ENCODE results near the gene GAP43.
A peak's percentile ranks its signal among the peaks of the same experiment; 100 is the strongest.

Gene GAP43

DNA sequence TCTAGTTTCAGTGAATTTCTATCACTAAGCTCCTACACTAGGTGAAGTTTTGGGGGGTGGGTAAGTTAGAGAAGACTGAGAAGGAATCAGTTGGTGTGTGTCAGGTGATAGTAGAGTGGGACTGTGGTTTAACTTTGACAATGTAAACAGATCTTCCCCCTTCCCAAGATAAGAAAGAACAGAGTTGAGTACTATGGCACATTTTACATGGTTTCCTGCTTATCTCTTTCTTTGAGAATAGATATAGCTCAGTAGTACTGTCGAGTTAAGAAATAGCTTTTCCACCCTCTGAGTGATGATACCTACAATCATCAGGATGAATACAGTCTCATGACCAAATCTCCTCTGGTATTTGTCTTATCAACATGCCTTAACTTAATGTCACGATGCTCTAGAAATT lies 42.8 kb downstream of the GAP43 start:
- Mint-ChIP-seq H3K36me3 (ENCODE audit: low read depth) (no peaks in the 10 kb centered on the region), H3K4me3 (no peak overlapping the region), H3K4me1 (ENCODE audit: low read depth) (peaks cover 48% of the 10 kb centered on the region)

DNA sequence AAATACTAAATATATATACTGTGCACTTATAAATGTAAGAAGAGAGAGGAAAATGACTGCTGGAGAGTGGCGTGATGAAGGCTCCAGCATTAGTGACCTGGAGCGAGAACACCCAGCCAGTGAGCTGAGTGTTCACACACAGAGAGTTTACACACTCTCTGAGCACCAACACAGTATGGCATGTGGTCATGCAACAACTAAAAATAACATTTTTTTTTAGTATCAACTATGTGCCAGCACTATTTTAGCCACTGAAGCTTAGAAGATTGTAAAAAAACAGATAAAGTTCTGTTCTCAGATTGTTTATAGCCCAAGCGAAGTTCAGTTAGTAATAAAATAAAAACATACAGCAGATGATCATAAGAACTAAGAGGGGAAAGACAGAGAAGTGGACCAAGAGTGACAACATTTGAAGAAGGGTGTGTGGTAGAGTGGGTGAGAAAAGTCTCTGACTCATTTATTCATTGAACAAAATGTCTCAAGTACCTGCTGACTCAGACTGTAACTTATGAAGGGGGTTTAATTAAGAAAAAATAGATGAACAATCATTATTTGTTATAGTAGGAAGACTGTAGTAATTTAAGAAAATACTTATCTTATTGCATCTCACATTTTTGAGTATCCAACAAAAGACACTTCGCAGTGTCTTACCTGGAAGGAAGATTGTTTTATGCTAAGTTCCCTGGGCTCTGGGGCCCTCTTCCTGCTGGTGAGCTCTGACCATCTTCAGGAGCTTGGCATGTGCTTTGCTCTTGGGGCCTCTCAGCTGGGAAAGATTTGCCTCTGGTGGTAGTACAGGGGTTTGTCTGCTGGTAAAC lies 43.8 kb downstream of the GAP43 start:
- Mint-ChIP-seq H3K27ac (peak overlapping the region; percentile 64), H3K27me3 (peaks cover 12% of the 10 kb centered on the region), H3K9me3 (no peaks in the 10 kb centered on the region), H3K4me1 (ENCODE audit: low read depth) (peaks cover 42% of the 10 kb centered on the region), H3K4me3 (no peak overlapping the region), H3K36me3 (ENCODE audit: low read depth) (no peaks in the 10 kb centered on the region)

More for the DNA sequence above, 42.8 kb downstream of the GAP43 start:
- H3K27ac Mint-ChIP-seq, result peak overlapping the region; percentile 41
- H3K9me3 Mint-ChIP-seq, result no peaks in the 10 kb centered on the region
- peaks cover 7% of the 10 kb centered on the region for H3K27me3 Mint-ChIP-seq

DNA sequence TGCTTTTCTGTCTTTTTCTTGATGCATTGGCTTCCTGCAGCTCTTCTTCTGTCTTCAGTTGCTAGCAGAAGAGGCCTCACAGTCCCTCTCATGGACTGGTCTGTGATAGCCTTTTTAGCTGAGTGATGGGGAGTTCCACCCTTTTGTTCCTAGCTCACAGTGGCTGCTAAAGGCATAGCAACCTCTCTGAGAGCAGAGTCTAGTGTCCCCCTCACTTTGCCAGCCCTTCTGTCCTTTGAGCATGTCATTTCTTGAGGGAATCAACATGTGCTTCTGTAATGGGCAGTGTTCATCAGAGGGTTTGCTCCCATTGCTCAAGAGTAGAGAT lies 44.4 kb downstream of the GAP43 start:
- Mint-ChIP-seq H3K27ac (peak overlapping the region; percentile 32), H3K9me3 (no peaks in the 10 kb centered on the region), H3K4me3 (no peak overlapping the region), H3K4me1 (ENCODE audit: low read depth) (peaks cover 37% of the 10 kb centered on the region), H3K36me3 (ENCODE audit: low read depth) (no peaks in the 10 kb centered on the region), H3K27me3 (peaks cover 17% of the 10 kb centered on the region)

DNA sequence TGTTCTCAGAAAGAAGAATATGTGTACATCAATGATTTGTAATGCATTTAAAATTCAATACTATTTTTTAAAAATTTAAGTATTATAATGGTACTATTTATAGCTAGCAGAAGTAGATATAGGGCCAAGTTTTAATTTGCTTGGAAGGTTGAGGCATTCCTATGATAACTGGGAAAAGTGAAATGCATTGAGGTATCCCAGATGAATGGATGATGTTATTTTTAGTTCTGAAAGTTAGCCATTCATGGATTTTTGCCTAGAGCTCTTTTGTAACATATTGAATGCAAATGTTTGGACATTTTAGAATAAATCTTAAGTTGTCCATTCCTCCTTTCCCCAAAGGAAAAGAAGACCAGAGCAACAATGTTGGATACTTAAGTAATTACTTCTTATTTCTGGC lies 47.6 kb downstream of the GAP43 start:
- Mint-ChIP-seq H3K27me3 (peaks cover 38% of the 10 kb centered on the region), H3K9me3 (no peaks in the 10 kb centered on the region), H3K36me3 (ENCODE audit: low read depth) (no peaks in the 10 kb centered on the region), H3K27ac (no peak overlapping the region), H3K4me3 (no peak overlapping the region), H3K4me1 (ENCODE audit: low read depth) (peaks cover 23% of the 10 kb centered on the region)

DNA sequence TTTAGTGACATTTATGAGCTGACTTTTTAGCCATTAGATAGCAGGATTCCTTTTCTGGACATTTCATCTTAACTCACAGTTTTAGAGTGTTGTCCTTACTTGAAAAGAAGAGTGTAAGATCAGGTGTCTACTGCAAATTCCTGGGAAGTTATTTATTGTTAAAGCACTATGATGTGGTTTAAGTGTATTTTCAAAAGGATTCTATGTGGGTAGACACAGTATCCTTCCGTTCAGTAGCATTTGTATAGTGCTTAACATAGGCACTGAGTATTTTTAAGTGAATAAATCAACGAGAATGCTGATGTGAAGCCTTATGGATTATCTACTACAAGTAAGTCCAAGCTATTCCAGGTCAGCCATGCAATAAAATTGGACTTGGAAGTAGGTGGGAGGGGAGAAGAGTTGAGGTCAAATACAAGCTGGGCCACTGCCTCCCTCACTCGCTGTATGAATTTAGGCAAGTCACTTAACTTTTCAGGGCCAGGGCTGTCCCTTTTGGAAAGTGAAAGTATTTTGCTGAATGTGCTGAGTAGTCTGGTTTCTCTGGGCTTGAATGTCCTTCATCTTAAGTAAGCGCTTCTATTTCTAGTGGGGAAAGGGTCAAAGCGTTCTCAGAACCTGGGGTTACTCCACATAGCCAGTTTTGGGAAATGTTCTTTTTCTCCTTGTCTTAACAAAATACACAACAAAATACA lies 48.6 kb downstream of the GAP43 start:
- Mint-ChIP-seq H3K36me3 (ENCODE audit: low read depth) (no peaks in the 10 kb centered on the region), H3K4me3 (no peak overlapping the region), H3K27ac (no peak overlapping the region), H3K9me3 (no peaks in the 10 kb centered on the region), H3K27me3 (peaks cover 45% of the 10 kb centered on the region), H3K4me1 (ENCODE audit: low read depth) (peaks cover 13% of the 10 kb centered on the region)

DNA sequence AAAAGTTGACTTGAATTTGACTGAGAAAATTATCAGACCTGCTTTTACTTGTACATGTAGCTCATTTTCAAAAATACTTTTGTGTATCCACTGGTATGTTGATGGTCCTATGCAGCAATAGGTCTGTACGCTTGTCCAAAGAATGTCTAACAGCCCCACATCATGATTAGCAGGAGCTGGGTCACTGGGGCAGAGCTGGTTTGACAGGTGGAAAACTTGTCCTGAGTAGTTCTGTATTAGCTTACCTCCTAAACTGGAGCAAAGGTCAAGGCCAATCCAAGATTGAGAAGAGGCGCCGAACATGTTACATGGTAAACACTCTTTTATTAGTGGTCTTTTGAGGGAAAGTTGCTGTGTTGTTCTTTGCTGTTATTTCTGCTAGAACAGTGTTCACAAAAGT lies 50.6 kb downstream of the GAP43 start:
- Mint-ChIP-seq H3K27ac (no peak overlapping the region), H3K36me3 (ENCODE audit: low read depth) (no peaks in the 10 kb centered on the region), H3K27me3 (peaks cover 57% of the 10 kb centered on the region), H3K4me3 (no peak overlapping the region), H3K4me1 (ENCODE audit: low read depth) (no peaks in the 10 kb centered on the region), H3K9me3 (no peaks in the 10 kb centered on the region)

DNA sequence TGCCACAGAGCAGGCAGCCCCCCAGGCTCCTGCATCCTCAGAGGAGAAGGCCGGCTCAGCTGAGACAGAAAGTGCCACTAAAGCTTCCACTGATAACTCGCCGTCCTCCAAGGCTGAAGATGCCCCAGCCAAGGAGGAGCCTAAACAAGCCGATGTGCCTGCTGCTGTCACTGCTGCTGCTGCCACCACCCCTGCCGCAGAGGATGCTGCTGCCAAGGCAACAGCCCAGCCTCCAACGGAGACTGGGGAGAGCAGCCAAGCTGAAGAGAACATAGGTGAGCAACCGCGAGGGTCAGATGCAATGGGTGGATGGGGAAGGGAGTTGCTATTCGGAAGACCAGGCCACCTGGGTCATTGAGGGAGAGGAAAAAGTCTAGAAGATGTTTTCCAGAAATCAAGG lies 53.0 kb downstream of the GAP43 start:
- Mint-ChIP-seq H3K27me3 (peaks cover 75% of the 10 kb centered on the region), H3K36me3 (ENCODE audit: low read depth) (no peaks in the 10 kb centered on the region), H3K4me3 (no peak overlapping the region), H3K9me3 (no peaks in the 10 kb centered on the region), H3K27ac (no peak overlapping the region), H3K4me1 (ENCODE audit: low read depth) (no peaks in the 10 kb centered on the region)

DNA sequence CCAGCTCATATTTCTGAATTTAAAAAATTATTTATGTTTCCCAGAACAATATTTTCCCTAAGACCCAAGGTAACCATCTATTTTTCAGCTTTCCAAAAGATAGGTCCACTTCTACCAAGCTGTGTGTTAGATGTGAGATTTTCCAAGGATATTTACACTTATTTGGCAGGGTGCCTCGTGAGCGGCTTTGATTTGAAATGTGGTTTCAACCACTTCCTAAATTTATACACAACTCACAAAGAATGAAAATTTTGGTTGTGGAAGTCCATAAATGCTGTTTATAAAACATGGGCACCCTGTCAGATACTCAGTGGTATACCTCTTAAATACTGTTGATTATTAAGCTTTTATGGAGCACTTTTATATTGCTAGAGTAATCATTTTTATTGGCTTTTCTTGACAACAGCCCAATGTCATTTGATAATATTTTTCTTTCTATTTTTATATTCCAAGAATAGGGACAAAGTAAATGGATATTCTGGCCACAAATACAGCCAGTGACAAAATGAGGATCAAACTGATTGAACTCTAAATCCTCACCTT lies 57.6 kb downstream of the GAP43 start:
- Mint-ChIP-seq H3K9me3 (no peaks in the 10 kb centered on the region), H3K27ac (no peak overlapping the region), H3K4me3 (no peak overlapping the region), H3K27me3 (peaks cover 64% of the 10 kb centered on the region), H3K4me1 (ENCODE audit: low read depth) (no peaks in the 10 kb centered on the region), H3K36me3 (ENCODE audit: low read depth) (no peaks in the 10 kb centered on the region)

DNA sequence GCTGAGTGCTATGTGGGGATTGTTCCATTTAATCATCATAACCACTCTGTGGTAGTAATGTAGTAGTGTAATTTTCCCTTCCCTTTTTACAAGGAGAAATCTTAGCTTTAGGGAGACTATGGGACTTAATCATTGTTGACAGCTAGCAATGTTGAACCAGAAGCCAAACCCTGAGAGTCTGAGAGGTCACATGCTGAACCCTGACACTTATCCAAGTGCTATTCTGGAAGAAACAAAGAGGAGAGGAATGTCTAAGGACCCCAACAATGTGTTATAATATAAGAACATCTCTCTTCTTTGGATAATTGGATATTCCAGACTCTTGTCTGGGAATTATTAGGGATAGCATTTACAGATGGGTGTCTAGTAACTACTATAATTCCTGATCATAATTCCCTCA lies 58.4 kb downstream of the GAP43 start:
- peaks cover 56% of the 10 kb centered on the region for H3K27me3 Mint-ChIP-seq
- H3K9me3 Mint-ChIP-seq, result no peaks in the 10 kb centered on the region
- no peaks in the 10 kb centered on the region for H3K36me3 Mint-ChIP-seq (ENCODE audit: low read depth)
- no peak overlapping the region for H3K27ac Mint-ChIP-seq
- H3K4me3 Mint-ChIP-seq, result no peak overlapping the region
- H3K4me1 Mint-ChIP-seq (ENCODE audit: low read depth), result no peaks in the 10 kb centered on the region

DNA sequence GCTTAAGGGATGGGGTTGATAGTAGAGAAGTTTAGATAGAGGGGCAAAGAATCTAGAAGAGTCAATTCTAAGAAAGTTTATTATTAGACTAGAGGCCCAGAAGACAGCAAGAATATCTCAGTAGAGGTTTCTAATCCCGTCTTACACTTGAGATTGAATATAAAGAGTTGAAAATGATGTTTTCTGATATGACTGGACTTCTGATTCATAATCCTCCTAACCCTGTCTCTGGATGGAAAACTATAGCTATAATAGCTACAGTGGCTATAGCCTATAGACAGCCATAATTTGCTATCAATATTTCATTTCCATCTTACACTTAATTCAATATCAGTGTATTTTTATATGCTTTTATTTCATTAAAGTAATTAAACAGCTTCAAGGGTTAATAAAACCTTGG lies 60.0 kb downstream of the GAP43 start:
- no peaks in the 10 kb centered on the region for H3K36me3 Mint-ChIP-seq (ENCODE audit: low read depth)
- H3K27me3 Mint-ChIP-seq, result peaks cover 48% of the 10 kb centered on the region
- no peak overlapping the region for H3K27ac Mint-ChIP-seq
- no peaks in the 10 kb centered on the region for H3K4me1 Mint-ChIP-seq (ENCODE audit: low read depth)
- no peaks in the 10 kb centered on the region for H3K9me3 Mint-ChIP-seq
- H3K4me3 Mint-ChIP-seq, result no peak overlapping the region

DNA sequence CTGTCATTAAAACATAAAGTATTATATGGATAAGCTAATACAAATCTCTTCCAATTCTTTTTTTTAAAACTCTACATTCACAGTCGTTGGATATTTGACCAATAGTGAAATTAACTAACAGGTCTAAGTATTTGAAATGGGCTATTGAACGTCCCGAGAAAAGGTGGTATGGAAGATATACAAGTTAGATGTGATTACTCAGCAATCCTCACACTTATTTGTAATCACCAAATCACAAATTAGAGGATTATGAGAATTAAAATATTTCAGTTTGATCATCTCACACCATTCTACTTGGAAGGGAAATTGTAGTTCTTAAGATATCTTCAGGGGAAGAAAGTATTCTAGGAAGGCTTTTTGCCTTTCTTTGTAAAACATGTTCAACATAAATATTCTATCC lies 60.5 kb downstream of the GAP43 start:
- Mint-ChIP-seq H3K27ac (no peak overlapping the region), H3K4me3 (no peak overlapping the region), H3K27me3 (peaks cover 49% of the 10 kb centered on the region), H3K36me3 (ENCODE audit: low read depth) (no peaks in the 10 kb centered on the region), H3K9me3 (no peaks in the 10 kb centered on the region), H3K4me1 (ENCODE audit: low read depth) (no peaks in the 10 kb centered on the region)

DNA sequence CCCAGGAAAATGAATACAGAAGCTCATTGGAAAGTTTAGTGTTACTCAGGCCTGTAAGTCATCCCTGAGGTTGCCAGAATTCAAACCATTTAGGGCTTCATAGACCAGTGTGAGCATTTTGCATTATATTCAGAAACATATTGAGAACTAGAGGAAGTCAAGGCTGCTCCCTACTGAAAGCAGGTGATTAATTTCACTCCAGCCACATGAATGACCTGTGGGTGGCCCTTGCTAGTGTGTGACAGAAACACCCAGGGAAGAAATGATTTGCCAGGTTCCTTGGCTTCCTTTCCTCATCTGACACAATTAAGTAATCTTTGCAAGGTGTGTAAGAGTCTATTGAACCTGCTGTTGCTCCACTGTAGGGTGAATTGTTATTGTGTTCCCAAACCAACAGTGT lies 61.8 kb downstream of the GAP43 start:
- Mint-ChIP-seq H3K4me1 (ENCODE audit: low read depth) (no peaks in the 10 kb centered on the region), H3K36me3 (ENCODE audit: low read depth) (no peaks in the 10 kb centered on the region), H3K4me3 (no peak overlapping the region), H3K27ac (no peak overlapping the region), H3K9me3 (no peaks in the 10 kb centered on the region), H3K27me3 (peaks cover 35% of the 10 kb centered on the region)

DNA sequence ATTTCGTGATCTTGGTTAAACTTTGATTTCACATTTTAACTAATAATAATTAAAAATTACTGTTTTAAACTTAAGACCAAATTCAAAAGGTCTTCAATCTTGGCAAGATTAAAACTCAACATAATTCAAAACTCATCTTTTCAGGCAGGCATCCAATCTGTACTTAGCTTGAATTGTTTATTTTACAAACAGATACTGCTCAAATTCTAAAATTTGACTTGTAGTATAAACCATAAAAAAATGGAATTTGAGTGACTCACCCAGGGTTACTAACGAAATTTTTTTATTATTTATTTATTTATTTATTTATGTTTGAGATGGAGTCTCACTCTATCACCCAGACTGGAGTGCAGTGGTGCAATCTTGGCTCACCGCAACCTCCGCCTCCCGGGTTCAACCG lies 64.4 kb downstream of the GAP43 start:
- no peak overlapping the region for H3K27ac Mint-ChIP-seq
- no peaks in the 10 kb centered on the region for H3K4me1 Mint-ChIP-seq (ENCODE audit: low read depth)
- H3K9me3 Mint-ChIP-seq, result no peaks in the 10 kb centered on the region
- peaks cover 18% of the 10 kb centered on the region for H3K27me3 Mint-ChIP-seq
- H3K4me3 Mint-ChIP-seq, result no peak overlapping the region
- H3K36me3 Mint-ChIP-seq (ENCODE audit: low read depth), result no peaks in the 10 kb centered on the region

DNA sequence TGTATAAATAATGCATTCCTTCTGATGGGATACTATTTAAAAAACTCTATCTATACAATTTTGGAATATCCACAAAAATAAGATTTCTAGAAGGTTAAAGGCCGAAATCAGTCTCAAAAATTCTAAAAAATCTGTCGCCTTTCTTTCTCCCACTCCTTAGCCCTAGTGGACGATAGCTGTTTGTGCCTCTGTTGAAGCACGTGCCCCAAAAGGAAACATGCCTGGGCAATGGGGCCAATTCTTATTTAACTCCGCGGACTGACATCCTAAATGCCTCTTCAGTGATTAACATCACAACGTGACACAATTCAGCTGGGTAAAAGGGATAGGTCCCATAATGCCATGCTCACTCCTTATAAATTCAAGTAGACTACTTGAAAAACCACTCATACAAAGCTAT lies 65.1 kb downstream of the GAP43 start:
- Mint-ChIP-seq H3K9me3 (no peaks in the 10 kb centered on the region), H3K27ac (no peak overlapping the region), H3K27me3 (peaks cover 15% of the 10 kb centered on the region), H3K36me3 (ENCODE audit: low read depth) (no peaks in the 10 kb centered on the region), H3K4me3 (no peak overlapping the region), H3K4me1 (ENCODE audit: low read depth) (no peaks in the 10 kb centered on the region)

DNA sequence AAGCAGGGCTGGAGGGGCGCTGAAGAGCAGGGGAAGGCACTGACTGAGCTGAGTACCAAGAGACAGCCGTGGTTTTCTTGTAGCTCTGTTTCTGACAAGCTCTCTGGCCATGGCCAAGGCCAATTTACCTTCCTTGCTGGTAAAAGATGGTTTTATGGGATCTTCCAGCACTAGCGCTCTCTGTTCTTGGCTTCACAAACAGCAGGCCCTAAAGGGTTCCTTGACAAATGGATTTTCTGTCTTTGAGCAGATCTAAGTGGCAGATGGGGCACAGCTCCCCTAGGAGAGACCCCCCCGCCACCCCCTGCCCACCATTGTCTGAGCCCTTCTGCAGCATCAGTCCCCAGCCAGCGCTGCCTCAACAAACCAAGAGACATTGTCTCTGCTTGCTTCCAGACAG lies 66.6 kb downstream of the GAP43 start:
- Mint-ChIP-seq H3K9me3 (no peaks in the 10 kb centered on the region), H3K27me3 (peaks cover 4% of the 10 kb centered on the region), H3K36me3 (ENCODE audit: low read depth) (no peaks in the 10 kb centered on the region), H3K4me3 (no peak overlapping the region), H3K27ac (no peak overlapping the region), H3K4me1 (ENCODE audit: low read depth) (no peaks in the 10 kb centered on the region)

Data from stimulated activated naive CD8-positive, alpha-beta T cell treated with anti-CD3 and anti-CD28 coated beads, Interleukin-15, Interleukin-2, amounts not matched to agents 100 ng/mL and 50 ng/mL, for 24 hours (primary cell).